ENCODE results near the gene PBX1.

PBX1 gene

GRCh38 chr1:164840936-164841335, 282.0 kb downstream of the PBX1 start:
- H3K4me3 Mint-ChIP-seq = no peak overlapping the region
- no peaks in the 10 kb centered on the region for H3K4me1 Mint-ChIP-seq
- H3K27ac Mint-ChIP-seq = no peak overlapping the region
- H3K27me3 Mint-ChIP-seq = no peaks in the 10 kb centered on the region
- no peaks in the 10 kb centered on the region for H3K36me3 Mint-ChIP-seq
- H3K9me3 Mint-ChIP-seq = no peaks in the 10 kb centered on the region

- H3K4me1 Mint-ChIP-seq = no peaks in the 10 kb centered on the region
- H3K4me3 Mint-ChIP-seq = no peak overlapping the region
- H3K27ac Mint-ChIP-seq = no peak overlapping the region
- no peaks in the 10 kb centered on the region for H3K27me3 Mint-ChIP-seq
- H3K36me3 Mint-ChIP-seq = no peaks in the 10 kb centered on the region
- H3K9me3 Mint-ChIP-seq = no peaks in the 10 kb centered on the region
These were observed 282.9 kb downstream of the PBX1 start for GRCh38 chr1:164841702-164842465.

- H3K4me3 Mint-ChIP-seq = no peak overlapping the region
- H3K27me3 Mint-ChIP-seq = no peaks in the 10 kb centered on the region
- no peaks in the 10 kb centered on the region for H3K36me3 Mint-ChIP-seq
- no peak overlapping the region for H3K27ac Mint-ChIP-seq
- H3K4me1 Mint-ChIP-seq = no peaks in the 10 kb centered on the region
- no peaks in the 10 kb centered on the region for H3K9me3 Mint-ChIP-seq
These were observed 283.9 kb downstream of the PBX1 start for GRCh38 chr1:164842870-164843269.

GRCh38 chr1:164843743-164844500, 284.9 kb downstream of the PBX1 start:
- no peaks in the 10 kb centered on the region for H3K27me3 Mint-ChIP-seq
- H3K4me3 Mint-ChIP-seq = no peak overlapping the region
- no peaks in the 10 kb centered on the region for H3K4me1 Mint-ChIP-seq
- no peak overlapping the region for H3K27ac Mint-ChIP-seq
- H3K9me3 Mint-ChIP-seq = no peaks in the 10 kb centered on the region
- H3K36me3 Mint-ChIP-seq = no peaks in the 10 kb centered on the region

- H3K27ac Mint-ChIP-seq = no peak overlapping the region
- no peak overlapping the region for H3K4me3 Mint-ChIP-seq
- no peaks in the 10 kb centered on the region for H3K9me3 Mint-ChIP-seq
- H3K36me3 Mint-ChIP-seq = no peaks in the 10 kb centered on the region
- H3K4me1 Mint-ChIP-seq = no peaks in the 10 kb centered on the region
- H3K27me3 Mint-ChIP-seq = no peaks in the 10 kb centered on the region
These were observed 288.0 kb downstream of the PBX1 start for GRCh38 chr1:164846731-164847691.

GRCh38 chr1:164853146-164853545, 294.2 kb downstream of the PBX1 start:
- H3K4me3 Mint-ChIP-seq = no peak overlapping the region
- no peak overlapping the region for H3K27ac Mint-ChIP-seq
- peaks cover 10% of the 10 kb centered on the region for H3K9me3 Mint-ChIP-seq
- H3K27me3 Mint-ChIP-seq = no peaks in the 10 kb centered on the region
- no peaks in the 10 kb centered on the region for H3K4me1 Mint-ChIP-seq
- no peaks in the 10 kb centered on the region for H3K36me3 Mint-ChIP-seq

GRCh38 chr1:164855716-164856329, 296.8 kb downstream of the PBX1 start:
- no peak overlapping the region for H3K27ac Mint-ChIP-seq
- H3K27me3 Mint-ChIP-seq = no peaks in the 10 kb centered on the region
- H3K9me3 Mint-ChIP-seq = peaks cover 10% of the 10 kb centered on the region
- no peaks in the 10 kb centered on the region for H3K36me3 Mint-ChIP-seq
- H3K4me1 Mint-ChIP-seq = no peaks in the 10 kb centered on the region
- H3K4me3 Mint-ChIP-seq = no peak overlapping the region

- peaks cover 10% of the 10 kb centered on the region for H3K9me3 Mint-ChIP-seq
- H3K4me3 Mint-ChIP-seq = no peak overlapping the region
- H3K27ac Mint-ChIP-seq = no peak overlapping the region
- H3K36me3 Mint-ChIP-seq = no peaks in the 10 kb centered on the region
- no peaks in the 10 kb centered on the region for H3K27me3 Mint-ChIP-seq
- no peaks in the 10 kb centered on the region for H3K4me1 Mint-ChIP-seq
These were observed 297.4 kb downstream of the PBX1 start for GRCh38 chr1:164856381-164856780.

GRCh38 chr1:164857439-164857838, 298.5 kb downstream of the PBX1 start:
- Mint-ChIP-seq H3K9me3 (peaks cover 10% of the 10 kb centered on the region), H3K4me1 (no peaks in the 10 kb centered on the region), H3K27me3 (no peaks in the 10 kb centered on the region), H3K4me3 (no peak overlapping the region), H3K27ac (no peak overlapping the region), H3K36me3 (no peaks in the 10 kb centered on the region)

- Mint-ChIP-seq H3K27ac (no peak overlapping the region), H3K4me1 (no peaks in the 10 kb centered on the region), H3K4me3 (no peak overlapping the region), H3K9me3 (peaks cover 10% of the 10 kb centered on the region), H3K36me3 (no peaks in the 10 kb centered on the region), H3K27me3 (no peaks in the 10 kb centered on the region)
These were observed 299.2 kb downstream of the PBX1 start for GRCh38 chr1:164858096-164858632.

- Mint-ChIP-seq H3K9me3 (peaks cover 1% of the 10 kb centered on the region), H3K27ac (no peak overlapping the region), H3K27me3 (no peaks in the 10 kb centered on the region), H3K36me3 (no peaks in the 10 kb centered on the region), H3K4me3 (no peak overlapping the region), H3K4me1 (no peaks in the 10 kb centered on the region)
These were observed 302.6 kb downstream of the PBX1 start for GRCh38 chr1:164861632-164862031.

GRCh38 chr1:164863056-164863455, 304.1 kb downstream of the PBX1 start:
- no peaks in the 10 kb centered on the region for H3K36me3 Mint-ChIP-seq
- H3K9me3 Mint-ChIP-seq = no peaks in the 10 kb centered on the region
- no peaks in the 10 kb centered on the region for H3K27me3 Mint-ChIP-seq
- no peak overlapping the region for H3K4me3 Mint-ChIP-seq
- no peaks in the 10 kb centered on the region for H3K4me1 Mint-ChIP-seq
- H3K27ac Mint-ChIP-seq = no peak overlapping the region

GRCh38 chr1:164864161-164864560, 305.2 kb downstream of the PBX1 start:
- H3K9me3 Mint-ChIP-seq = no peaks in the 10 kb centered on the region
- no peaks in the 10 kb centered on the region for H3K36me3 Mint-ChIP-seq
- no peaks in the 10 kb centered on the region for H3K27me3 Mint-ChIP-seq
- no peaks in the 10 kb centered on the region for H3K4me1 Mint-ChIP-seq
- no peak overlapping the region for H3K4me3 Mint-ChIP-seq
- H3K27ac Mint-ChIP-seq = no peak overlapping the region

- Mint-ChIP-seq H3K4me1 (no peaks in the 10 kb centered on the region), H3K4me3 (no peak overlapping the region), H3K27ac (no peak overlapping the region), H3K27me3 (no peaks in the 10 kb centered on the region), H3K36me3 (no peaks in the 10 kb centered on the region), H3K9me3 (no peaks in the 10 kb centered on the region)
These were observed 306.4 kb downstream of the PBX1 start for GRCh38 chr1:164865385-164865784.

- Mint-ChIP-seq H3K27ac (no peak overlapping the region), H3K27me3 (no peaks in the 10 kb centered on the region), H3K4me1 (no peaks in the 10 kb centered on the region), H3K36me3 (no peaks in the 10 kb centered on the region), H3K9me3 (no peaks in the 10 kb centered on the region), H3K4me3 (no peak overlapping the region)
These were observed 308.6 kb downstream of the PBX1 start for GRCh38 chr1:164867590-164867989.
